Retinal pigment epithelial cell (primary cell): ENCODE results near the gene CFAP46.
A peak's percentile ranks its signal among the peaks of the same experiment; 100 is the strongest.
"Not testable (repeated sequence)": the region's sequence is repeated elsewhere in the genome, so short reads cannot be mapped to it uniquely, and the experiment has no call there.

Experiments used
- DNase-seq: peaks from one replicate; pipeline ENCODE4 v3.0.0-alpha.2; 2010; ENCODE audit warnings: low read depth
- H3K4me3 ChIP-seq: 2 replicates; pipeline ENCODE4 v1.5.1; 2011; ENCODE audit warnings: mild to moderate bottlenecking, low read length, control low read depth, moderate library complexity
- TF ChIP-seq, protein P1 (sequence below): conservative IDR thresholded peaks from 2 replicates; pipeline ENCODE4 v1.5.1; 2011; ENCODE audit warnings: low read depth, low read length, control low read depth, inconsistent platforms

Gene CFAP46

DNA sequence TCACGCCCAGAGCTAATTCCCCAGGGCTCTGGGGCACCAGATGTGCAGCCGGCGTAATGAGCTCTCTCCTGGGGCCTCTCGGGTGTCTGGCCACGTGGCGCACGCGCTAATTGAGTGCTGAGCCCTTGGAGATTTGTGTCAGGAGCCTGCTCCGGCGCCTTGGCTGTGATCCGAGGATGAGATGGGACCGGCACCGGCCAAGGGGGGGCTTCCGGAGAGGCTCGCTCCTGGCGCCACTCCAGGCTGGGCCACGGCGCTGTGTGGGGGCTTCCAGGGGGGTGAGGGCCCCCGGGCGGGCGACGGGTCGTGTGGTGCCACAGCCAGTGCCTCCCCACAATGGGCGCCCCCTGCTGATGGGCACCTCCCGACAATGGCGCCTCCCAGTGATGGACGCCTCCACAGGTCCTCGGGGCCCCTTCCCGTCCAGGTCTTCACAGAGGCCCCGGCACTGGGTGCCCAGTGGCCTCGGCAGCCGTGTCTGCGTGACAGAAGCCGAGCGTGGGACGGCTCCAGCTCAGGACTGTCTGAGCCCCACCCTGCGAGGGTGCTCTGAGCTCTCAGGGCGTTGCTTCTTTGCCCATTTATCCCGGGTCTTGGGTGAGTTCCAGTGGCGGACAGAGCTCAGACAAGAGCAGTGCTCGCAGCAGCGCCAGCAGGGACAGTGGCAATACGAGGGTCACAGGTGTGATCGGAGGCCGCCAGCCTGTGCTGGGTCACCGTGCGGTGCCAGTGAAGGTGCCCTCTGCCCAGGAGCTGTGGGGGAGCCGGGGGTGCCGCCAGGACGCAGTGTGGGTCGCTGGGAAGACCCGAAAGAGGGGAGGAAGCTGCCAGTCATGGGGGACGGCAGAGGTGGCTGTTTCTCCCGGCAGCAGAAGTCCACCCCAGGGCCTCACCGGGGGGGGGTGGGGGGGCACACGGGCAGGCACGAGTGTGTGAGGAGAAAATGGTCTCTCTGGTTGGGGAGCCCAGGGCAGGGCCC, 148.2 kb downstream of the CFAP46 start:
- TF ChIP-seq, protein P1, sequence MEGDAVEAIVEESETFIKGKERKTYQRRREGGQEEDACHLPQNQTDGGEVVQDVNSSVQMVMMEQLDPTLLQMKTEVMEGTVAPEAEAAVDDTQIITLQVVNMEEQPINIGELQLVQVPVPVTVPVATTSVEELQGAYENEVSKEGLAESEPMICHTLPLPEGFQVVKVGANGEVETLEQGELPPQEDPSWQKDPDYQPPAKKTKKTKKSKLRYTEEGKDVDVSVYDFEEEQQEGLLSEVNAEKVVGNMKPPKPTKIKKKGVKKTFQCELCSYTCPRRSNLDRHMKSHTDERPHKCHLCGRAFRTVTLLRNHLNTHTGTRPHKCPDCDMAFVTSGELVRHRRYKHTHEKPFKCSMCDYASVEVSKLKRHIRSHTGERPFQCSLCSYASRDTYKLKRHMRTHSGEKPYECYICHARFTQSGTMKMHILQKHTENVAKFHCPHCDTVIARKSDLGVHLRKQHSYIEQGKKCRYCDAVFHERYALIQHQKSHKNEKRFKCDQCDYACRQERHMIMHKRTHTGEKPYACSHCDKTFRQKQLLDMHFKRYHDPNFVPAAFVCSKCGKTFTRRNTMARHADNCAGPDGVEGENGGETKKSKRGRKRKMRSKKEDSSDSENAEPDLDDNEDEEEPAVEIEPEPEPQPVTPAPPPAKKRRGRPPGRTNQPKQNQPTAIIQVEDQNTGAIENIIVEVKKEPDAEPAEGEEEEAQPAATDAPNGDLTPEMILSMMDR: peak; percentile 4
- no peak overlapping the region for H3K4me3 ChIP-seq
- no peak for DNase-seq

DNA sequence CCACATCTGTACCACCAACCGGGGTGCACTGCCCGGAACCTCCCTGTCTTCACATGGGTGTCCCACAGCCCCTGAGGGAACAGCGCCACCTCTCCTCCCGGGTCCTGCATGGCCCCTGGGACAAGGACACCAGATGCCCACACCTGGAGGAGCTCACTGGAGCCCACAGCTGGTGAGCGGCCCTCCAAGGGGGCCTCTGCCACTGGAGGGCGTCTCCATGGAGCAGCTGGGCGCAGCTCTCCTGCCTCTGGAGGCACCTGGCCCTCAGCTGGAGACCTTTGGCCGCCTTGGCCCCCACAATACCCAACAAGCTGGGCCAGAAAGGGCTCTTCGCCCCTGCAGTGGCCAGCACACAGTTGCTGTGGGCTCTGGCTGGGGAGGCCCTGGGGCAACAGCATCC, 149.2 kb downstream of the CFAP46 start:
- no peak overlapping the region for H3K4me3 ChIP-seq
- TF ChIP-seq, protein P1: no peak
- no peak for DNase-seq

GRCh38 chr10:132792796-132793195, 149.6 kb downstream of the CFAP46 start:
- TF ChIP-seq, protein P1: no peak
- H3K4me3 ChIP-seq: no peak overlapping the region
- DNase-seq: no peak

GRCh38 chr10:132792099-132792498, 150.3 kb downstream of the CFAP46 start:
- not testable (repeated sequence) for DNase-seq, H3K4me3 ChIP-seq

DNA sequence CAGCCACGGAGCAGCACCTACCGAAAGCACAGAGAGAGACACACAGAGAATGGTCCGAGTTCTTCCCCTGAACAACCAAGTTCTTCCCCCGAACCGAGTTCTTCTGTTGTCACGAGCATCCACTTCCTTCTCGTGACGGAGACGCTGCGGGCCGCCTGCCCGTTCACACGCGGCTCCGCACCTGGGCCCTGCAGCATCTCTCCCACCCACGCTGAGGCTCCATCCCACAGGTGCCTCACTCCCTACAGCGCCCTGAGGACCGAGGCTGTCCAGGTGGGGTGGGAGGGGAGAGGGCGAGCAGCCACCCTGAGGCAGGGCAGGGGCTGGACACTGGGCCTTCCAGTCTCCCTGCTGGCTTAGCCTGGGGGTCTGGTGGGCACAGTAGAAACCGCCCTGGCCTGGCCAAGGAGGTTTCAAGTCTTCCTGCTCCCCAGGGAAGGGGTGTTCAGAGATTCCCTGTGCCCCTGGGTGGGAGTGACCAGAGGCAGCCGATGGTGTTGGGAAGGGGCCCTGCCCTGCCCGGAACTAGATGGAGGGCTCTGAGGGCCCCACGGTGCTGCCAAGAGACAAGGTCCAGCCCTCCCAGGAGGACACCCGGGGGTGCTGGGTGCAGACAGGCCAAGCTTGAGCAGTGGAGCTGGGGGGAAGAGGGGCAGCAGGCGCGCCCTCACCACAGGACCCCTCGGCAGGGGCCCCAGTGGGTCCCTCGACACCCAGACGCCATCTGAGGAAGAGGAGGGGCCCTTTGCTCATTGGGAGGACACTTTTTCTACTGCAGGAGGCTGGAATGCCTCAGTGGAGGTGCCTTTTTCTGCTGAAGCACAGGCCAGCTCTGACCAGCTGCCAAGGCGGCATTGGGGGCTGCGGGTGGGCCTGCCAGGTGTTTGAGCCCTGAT, 151.2 kb downstream of the CFAP46 start:
- TF ChIP-seq, protein P1: no peak
- no peak for DNase-seq
- no peak overlapping the region for H3K4me3 ChIP-seq

- no peak for DNase-seq
- H3K4me3 ChIP-seq: no peak overlapping the region
- TF ChIP-seq, protein P1: no peak
Observed at GRCh38 chr10:132790470-132790869, 151.9 kb downstream of the CFAP46 start.

- no peak for DNase-seq
- no peak overlapping the region for H3K4me3 ChIP-seq
- TF ChIP-seq, protein P1: no peak
Observed at GRCh38 chr10:132789659-132790148, 152.7 kb downstream of the CFAP46 start.
